Measurements from ENCODE around the gene GABPB2. TPM values are rescaled to one million over a fixed set of nuclear protein-coding genes. Genes with fewer than 3 reads are reported as not detected.
A peak's percentile ranks its signal among the peaks of the same experiment; 100 is the strongest.

GABPB2 gene
- total and polyA plus RNA-seq, 2 of the 13 experiments (the other 11 are each of a cell fraction or from before 2014, with no cell fraction given): 0.09 TPM; not detected in 1

DNA sequence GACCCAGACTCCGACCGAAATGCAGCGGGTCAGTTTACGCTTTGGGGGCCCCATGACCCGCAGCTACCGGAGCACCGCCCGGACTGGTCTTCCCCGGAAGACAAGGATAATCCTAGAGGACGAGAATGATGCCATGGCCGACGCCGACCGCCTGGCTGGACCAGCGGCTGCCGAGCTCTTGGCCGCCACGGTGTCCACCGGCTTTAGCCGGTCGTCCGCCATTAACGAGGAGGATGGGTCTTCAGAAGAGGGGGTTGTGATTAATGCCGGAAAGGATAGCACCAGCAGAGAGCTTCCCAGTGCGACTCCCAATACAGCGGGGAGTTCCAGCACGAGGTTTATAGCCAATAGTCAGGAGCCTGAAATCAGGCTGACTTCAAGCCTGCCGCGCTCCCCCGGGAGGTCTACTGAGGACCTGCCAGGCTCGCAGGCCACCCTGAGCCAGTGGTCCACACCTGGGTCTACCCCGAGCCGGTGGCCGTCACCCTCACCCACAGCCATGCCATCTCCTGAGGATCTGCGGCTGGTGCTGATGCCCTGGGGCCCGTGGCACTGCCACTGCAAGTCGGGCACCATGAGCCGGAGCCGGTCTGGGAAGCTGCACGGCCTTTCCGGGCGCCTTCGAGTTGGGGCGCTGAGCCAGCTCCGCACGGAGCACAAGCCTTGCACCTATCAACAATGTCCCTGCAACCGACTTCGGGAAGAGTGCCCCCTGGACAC is 22.5 kb upstream of the GABPB2 start (continued):
- TF ChIP-seq RBM22 (optimal IDR thresholded peaks at IDR 0.05; ENCODE audit: low read length) (no peak), MYNN (CRISPR knock-in tag; IDR thresholded peaks at IDR 0.05; ENCODE audit: low read depth) (no peak), MAFG (CRISPR knock-in tag; IDR thresholded peaks at IDR 0.05) (no peak), SSRP1 (CRISPR knock-in tag; IDR thresholded peaks at IDR 0.05) (no peak), SMARCE1 (IDR thresholded peaks at IDR 0.05; ENCODE audit: borderline replicate concordance) (no peak), ATF7 (IDR thresholded peaks at IDR 0.05) (no peak), ATF7 (CRISPR knock-in tag; IDR thresholded peaks at IDR 0.05) (0 out of 2 replicates have a peak, but pooled peaks have one; percentile 13), ZFP36L1 (CRISPR knock-in tag; IDR thresholded peaks at IDR 0.05) (0 out of 2 replicates have a peak, but pooled peaks have one; percentile 39), RBFOX2 (IDR thresholded peaks at IDR 0.05; ENCODE audit: low read depth, low read length) (peak; percentile 48; the same call in 1 of the 2 replicates), ZNF17 (CRISPR knock-in tag; IDR thresholded peaks at IDR 0.05) (no peak), IKZF4 (CRISPR knock-in tag; IDR thresholded peaks at IDR 0.05; ENCODE audit: borderline replicate concordance, low read depth, not compliant biosample characterization) (peak; percentile 29), MED1 (CRISPR knock-in tag; IDR thresholded peaks at IDR 0.05) (no peak), ZNF337 (CRISPR knock-in tag; IDR thresholded peaks at IDR 0.05; ENCODE audit: borderline replicate concordance, low read depth) (no peak; the same call in 1 of the 2 replicates)
- TF ChIP-seq, protein P1, sequence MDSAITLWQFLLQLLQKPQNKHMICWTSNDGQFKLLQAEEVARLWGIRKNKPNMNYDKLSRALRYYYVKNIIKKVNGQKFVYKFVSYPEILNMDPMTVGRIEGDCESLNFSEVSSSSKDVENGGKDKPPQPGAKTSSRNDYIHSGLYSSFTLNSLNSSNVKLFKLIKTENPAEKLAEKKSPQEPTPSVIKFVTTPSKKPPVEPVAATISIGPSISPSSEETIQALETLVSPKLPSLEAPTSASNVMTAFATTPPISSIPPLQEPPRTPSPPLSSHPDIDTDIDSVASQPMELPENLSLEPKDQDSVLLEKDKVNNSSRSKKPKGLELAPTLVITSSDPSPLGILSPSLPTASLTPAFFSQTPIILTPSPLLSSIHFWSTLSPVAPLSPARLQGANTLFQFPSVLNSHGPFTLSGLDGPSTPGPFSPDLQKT (CRISPR knock-in tag; IDR thresholded peaks at IDR 0.05; ENCODE audit: borderline replicate concordance): no peak
- TF ChIP-seq, protein P2, sequence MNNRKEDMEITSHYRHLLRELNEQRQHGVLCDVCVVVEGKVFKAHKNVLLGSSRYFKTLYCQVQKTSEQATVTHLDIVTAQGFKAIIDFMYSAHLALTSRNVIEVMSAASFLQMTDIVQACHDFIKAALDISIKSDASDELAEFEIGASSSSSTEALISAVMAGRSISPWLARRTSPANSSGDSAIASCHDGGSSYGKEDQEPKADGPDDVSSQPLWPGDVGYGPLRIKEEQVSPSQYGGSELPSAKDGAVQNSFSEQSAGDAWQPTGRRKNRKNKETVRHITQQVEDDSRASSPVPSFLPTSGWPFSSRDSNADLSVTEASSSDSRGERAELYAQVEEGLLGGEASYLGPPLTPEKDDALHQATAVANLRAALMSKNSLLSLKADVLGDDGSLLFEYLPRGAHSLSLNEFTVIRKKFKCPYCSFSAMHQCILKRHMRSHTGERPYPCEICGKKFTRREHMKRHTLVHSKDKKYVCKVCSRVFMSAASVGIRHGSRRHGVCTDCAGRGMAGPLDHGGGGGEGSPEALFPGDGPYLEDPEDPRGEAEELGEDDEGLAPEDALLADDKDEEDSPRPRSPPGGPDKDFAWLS (CRISPR knock-in tag; IDR thresholded peaks at IDR 0.05; ENCODE audit: borderline replicate concordance): no peak
- TF ChIP-seq, protein P3, sequence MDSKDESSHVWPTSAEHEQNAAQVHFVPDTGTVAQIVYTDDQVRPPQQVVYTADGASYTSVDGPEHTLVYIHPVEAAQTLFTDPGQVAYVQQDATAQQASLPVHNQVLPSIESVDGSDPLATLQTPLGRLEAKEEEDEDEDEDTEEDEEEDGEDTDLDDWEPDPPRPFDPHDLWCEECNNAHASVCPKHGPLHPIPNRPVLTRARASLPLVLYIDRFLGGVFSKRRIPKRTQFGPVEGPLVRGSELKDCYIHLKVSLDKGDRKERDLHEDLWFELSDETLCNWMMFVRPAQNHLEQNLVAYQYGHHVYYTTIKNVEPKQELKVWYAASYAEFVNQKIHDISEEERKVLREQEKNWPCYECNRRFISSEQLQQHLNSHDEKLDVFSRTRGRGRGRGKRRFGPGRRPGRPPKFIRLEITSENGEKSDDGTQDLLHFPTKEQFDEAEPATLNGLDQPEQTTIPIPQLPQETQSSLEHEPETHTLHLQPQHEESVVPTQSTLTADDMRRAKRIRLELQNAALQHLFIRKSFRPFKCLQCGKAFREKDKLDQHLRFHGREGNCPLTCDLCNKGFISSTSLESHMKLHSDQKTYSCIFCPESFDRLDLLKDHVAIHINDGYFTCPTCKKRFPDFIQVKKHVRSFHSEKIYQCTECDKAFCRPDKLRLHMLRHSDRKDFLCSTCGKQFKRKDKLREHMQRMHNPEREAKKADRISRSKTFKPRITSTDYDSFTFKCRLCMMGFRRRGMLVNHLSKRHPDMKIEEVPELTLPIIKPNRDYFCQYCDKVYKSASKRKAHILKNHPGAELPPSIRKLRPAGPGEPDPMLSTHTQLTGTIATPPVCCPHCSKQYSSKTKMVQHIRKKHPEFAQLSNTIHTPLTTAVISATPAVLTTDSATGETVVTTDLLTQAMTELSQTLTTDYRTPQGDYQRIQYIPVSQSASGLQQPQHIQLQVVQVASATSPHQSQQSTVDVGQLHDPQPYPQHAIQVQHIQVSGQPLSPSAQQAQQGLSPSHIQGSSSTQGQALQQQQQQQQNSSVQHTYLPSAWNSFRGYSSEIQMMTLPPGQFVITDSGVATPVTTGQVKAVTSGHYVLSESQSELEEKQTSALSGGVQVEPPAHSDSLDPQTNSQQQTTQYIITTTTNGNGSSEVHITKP (CRISPR knock-in tag; IDR thresholded peaks at IDR 0.05; ENCODE audit: low read depth): no peak
- TF ChIP-seq, protein P4, sequence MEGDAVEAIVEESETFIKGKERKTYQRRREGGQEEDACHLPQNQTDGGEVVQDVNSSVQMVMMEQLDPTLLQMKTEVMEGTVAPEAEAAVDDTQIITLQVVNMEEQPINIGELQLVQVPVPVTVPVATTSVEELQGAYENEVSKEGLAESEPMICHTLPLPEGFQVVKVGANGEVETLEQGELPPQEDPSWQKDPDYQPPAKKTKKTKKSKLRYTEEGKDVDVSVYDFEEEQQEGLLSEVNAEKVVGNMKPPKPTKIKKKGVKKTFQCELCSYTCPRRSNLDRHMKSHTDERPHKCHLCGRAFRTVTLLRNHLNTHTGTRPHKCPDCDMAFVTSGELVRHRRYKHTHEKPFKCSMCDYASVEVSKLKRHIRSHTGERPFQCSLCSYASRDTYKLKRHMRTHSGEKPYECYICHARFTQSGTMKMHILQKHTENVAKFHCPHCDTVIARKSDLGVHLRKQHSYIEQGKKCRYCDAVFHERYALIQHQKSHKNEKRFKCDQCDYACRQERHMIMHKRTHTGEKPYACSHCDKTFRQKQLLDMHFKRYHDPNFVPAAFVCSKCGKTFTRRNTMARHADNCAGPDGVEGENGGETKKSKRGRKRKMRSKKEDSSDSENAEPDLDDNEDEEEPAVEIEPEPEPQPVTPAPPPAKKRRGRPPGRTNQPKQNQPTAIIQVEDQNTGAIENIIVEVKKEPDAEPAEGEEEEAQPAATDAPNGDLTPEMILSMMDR (CRISPR knock-in tag; IDR thresholded peaks at IDR 0.05): peak; percentile 81
- TF ChIP-seq, protein P5, sequence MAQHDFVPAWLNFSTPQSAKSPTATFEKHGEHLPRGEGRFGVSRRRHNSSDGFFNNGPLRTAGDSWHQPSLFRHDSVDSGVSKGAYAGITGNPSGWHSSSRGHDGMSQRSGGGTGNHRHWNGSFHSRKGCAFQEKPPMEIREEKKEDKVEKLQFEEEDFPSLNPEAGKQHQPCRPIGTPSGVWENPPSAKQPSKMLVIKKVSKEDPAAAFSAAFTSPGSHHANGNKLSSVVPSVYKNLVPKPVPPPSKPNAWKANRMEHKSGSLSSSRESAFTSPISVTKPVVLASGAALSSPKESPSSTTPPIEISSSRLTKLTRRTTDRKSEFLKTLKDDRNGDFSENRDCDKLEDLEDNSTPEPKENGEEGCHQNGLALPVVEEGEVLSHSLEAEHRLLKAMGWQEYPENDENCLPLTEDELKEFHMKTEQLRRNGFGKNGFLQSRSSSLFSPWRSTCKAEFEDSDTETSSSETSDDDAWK (CRISPR knock-in tag; IDR thresholded peaks at IDR 0.05): no peak
